GM12873 (cell line): ENCODE data around the gene PRKAG2.

Source experiments
- CTCF ChIP-seq: IDR thresholded peaks from 2 replicates; pipeline ENCODE4 v1.5.1; 2012; ENCODE audit warnings: low read depth, mild to moderate bottlenecking, moderate library complexity, low read length, control low read depth; ENCODE audit not compliant: insufficient read depth; ENCODE audit errors: missing control alignments

Gene PRKAG2

GRCh38 chr7:151790830-151791620 is 85.9 kb downstream of the PRKAG2 start:
- TF ChIP-seq CTCF, result no peak

GRCh38 chr7:151790095-151790829 is 86.7 kb downstream of the PRKAG2 start:
- TF ChIP-seq CTCF, result no peak

- TF ChIP-seq CTCF, result no peak
These were observed 87.5 kb downstream of the PRKAG2 start for GRCh38 chr7:151789380-151789947.

- TF ChIP-seq CTCF, result no peak
These were observed 89.6 kb downstream of the PRKAG2 start for GRCh38 chr7:151787348-151787747.

GRCh38 chr7:151786936-151787335 is 90.0 kb downstream of the PRKAG2 start:
- no peak for TF ChIP-seq CTCF

GRCh38 chr7:151786241-151786640 is 90.7 kb downstream of the PRKAG2 start:
- TF ChIP-seq CTCF, result no peak

GRCh38 chr7:151785681-151785965 is 91.3 kb downstream of the PRKAG2 start:
- no peak for TF ChIP-seq CTCF
